MM.1S (cell line): ENCODE data around the gene GMCL2.

ENCODE experiments used
- EZH2phosphoT487 ChIP-seq: fragments of 300-600 bp; sonication (generic); IDR thresholded peaks from 2 replicates; pipeline ENCODE4 v1.6.1; 2018; ENCODE audit warnings: antibody characterized with exemption, low read length
- TF ChIP-seq, protein P1 (sequence below): fragments of 300-600 bp; sonication (generic); IDR thresholded peaks from 2 replicates; pipeline ENCODE4 v1.5.1; 2016; ENCODE audit warnings: antibody characterized with exemption, low read length, mixed read lengths

DNA sequence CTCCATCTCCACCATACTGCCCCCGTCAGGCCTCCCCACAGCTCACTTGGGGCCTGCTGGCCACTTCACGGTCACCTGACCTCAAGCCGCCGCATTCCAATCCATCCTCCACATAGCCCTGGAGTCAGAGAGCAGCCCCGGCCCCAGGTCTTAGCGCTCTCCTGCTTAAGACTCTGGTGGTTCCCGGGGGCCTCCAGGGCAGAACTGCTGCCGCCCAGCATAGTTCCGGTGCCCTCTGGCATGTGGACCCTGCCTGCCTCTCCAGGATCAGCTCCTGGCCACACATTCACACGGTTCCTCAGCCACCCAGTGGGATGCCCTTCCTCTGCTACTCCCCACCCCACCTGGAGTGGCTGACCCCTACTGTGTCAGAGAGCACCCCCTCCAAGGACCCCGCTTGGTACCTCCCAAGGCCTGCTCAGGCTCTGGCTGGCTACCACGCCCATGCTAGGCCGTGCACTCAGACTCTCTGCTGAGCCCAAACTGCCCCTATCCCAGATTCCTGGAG is 36.7 kb upstream of the GMCL2 start:
- TF ChIP-seq, protein P1, sequence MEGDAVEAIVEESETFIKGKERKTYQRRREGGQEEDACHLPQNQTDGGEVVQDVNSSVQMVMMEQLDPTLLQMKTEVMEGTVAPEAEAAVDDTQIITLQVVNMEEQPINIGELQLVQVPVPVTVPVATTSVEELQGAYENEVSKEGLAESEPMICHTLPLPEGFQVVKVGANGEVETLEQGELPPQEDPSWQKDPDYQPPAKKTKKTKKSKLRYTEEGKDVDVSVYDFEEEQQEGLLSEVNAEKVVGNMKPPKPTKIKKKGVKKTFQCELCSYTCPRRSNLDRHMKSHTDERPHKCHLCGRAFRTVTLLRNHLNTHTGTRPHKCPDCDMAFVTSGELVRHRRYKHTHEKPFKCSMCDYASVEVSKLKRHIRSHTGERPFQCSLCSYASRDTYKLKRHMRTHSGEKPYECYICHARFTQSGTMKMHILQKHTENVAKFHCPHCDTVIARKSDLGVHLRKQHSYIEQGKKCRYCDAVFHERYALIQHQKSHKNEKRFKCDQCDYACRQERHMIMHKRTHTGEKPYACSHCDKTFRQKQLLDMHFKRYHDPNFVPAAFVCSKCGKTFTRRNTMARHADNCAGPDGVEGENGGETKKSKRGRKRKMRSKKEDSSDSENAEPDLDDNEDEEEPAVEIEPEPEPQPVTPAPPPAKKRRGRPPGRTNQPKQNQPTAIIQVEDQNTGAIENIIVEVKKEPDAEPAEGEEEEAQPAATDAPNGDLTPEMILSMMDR: no peak
- no peak for TF ChIP-seq EZH2phosphoT487
